Activated T-cell treated with anti-CD3 and anti-CD28 coated beads, Interleukin-2, amount 50 U/mL, for 1 hour (primary cell): Measurements from ENCODE around the gene AQP10.
"Not testable (repeated sequence)": the region's sequence is repeated elsewhere in the genome, so short reads cannot be mapped to it uniquely, and the experiment has no call there.

Source experiments
- DNase-seq: peaks from one replicate; pipeline ENCODE4 v3.0.0-alpha.2; 2020

AQP10 gene

GRCh38 chr1:154320882-154321608, at the start of gene AQP10:
TSS of gene AQP10 (plus strand) at chr1:154321093. CDS start at chr1:154321156, 63 bp downstream.
- no peak for DNase-seq

GRCh38 chr1:154272217-154272998, 48.5 kb upstream of the AQP10 start, which contains the start of gene HAX1:
TSS of gene HAX1 (plus strand) at chr1:154272629. CDS start at chr1:154272724, 95 bp downstream.
- peak; percentile 95 for DNase-seq

- no peak for DNase-seq
These were observed 47.8 kb upstream of the AQP10 start for GRCh38 chr1:154272999-154273563.

GRCh38 chr1:154276797-154277196, 44.1 kb upstream of the AQP10 start:
- DNase-seq, result peak; percentile 33

- DNase-seq, result not testable (repeated sequence)
These were observed 33.3 kb upstream of the AQP10 start for GRCh38 chr1:154287591-154287990.

- no peak for DNase-seq
These were observed 32.2 kb upstream of the AQP10 start for GRCh38 chr1:154288661-154289060.

GRCh38 chr1:154290921-154291320, 30.0 kb upstream of the AQP10 start:
- DNase-seq, result no peak

- no peak for DNase-seq
These were observed 25.3 kb upstream of the AQP10 start for GRCh38 chr1:154295408-154296235.

- DNase-seq, result no peak
These were observed 19.3 kb upstream of the AQP10 start for GRCh38 chr1:154301582-154301981.

GRCh38 chr1:154304664-154305337, 16.1 kb upstream of the AQP10 start:
- no peak for DNase-seq

- DNase-seq, result no peak
These were observed 14.7 kb upstream of the AQP10 start for GRCh38 chr1:154306151-154306550.

- DNase-seq, result not testable (repeated sequence)
These were observed 13.1 kb upstream of the AQP10 start for GRCh38 chr1:154307670-154308270.

- not testable (repeated sequence) for DNase-seq
These were observed 11.8 kb upstream of the AQP10 start for GRCh38 chr1:154309136-154309535.

- DNase-seq, result not testable (repeated sequence)
These were observed 8.4 kb upstream of the AQP10 start for GRCh38 chr1:154312229-154313065.

- DNase-seq, result no peak
These were observed 7.9 kb upstream of the AQP10 start for GRCh38 chr1:154313066-154313356.

GRCh38 chr1:154314226-154314625, 6.7 kb upstream of the AQP10 start:
- DNase-seq, result not testable (repeated sequence)

- no peak for DNase-seq
These were observed 4.2 kb upstream of the AQP10 start for GRCh38 chr1:154316704-154317103.

GRCh38 chr1:154318386-154318785, 2.5 kb upstream of the AQP10 start:
- DNase-seq, result no peak

- DNase-seq, result not testable (repeated sequence)
These were observed 679 bp downstream of the AQP10 start for GRCh38 chr1:154321609-154321934.

- no peak for DNase-seq
These were observed 2.6 kb downstream of the AQP10 start for GRCh38 chr1:154323493-154323892.

GRCh38 chr1:154324241-154324640, 3.3 kb downstream of the AQP10 start:
- DNase-seq, result no peak
